Sigmoid colon (tissue), 4 donors: ENCODE measurements around the gene ACAP1.
"Not testable (repeated sequence)": the region's sequence is repeated elsewhere in the genome, so short reads cannot be mapped to it uniquely, and the experiment has no call there.

Source experiments
- POLR2A ChIP-seq, 2 donors: fragments of 450-650 bp; IDR thresholded peaks; one replicate each; pipeline ENCODE4 v1.6.1; 2016; ENCODE audit warnings: antibody characterized with exemption in 2 of 2, mild to moderate bottlenecking in 2 of 2, moderate library complexity in 2 of 2
- POLR2AphosphoS5 ChIP-seq, 4 donors: sonication (generic); formaldehyde crosslinking; IDR thresholded peaks; one replicate each; pipeline ENCODE4 v1.6.1; 2017; ENCODE audit warnings: antibody characterized with exemption in 4 of 4
- TF ChIP-seq, protein P1 (sequence below), 4 experiments: fragments of 450-650 bp in 3 of 4; fragments of 200-600 bp in 1 of 4; IDR thresholded peaks; one replicate each; pipeline ENCODE4 v1.5.1; 2016 to 2019; ENCODE audit warnings: antibody characterized with exemption in 4 of 4, mild to moderate bottlenecking in 3 of 4, moderate library complexity in 2 of 4

DNA sequence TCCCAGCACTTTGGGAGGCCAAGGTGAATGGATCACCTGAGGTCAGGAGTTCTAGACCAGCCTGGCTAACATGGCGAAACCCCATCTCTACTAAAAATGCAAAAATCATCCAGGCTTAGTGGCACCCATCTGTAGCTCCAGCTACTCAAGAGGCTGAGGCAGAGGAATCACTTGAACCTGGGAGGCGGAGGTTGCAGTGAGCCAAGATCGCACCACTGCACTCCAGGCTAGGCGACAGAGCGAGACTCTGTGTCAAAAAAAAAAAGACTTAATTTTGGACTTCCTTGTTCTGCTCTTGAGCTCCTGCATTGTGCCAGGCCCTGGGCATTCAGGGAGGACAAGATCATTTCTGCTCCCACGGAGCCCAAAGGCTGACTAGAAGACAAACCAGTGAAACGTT lies 1.3 kb downstream of the ACAP1 start:
- TF ChIP-seq POLR2A, POLR2AphosphoS5 (IDR thresholded peaks at IDR 0.05): not testable (repeated sequence)
- TF ChIP-seq, protein P1, sequence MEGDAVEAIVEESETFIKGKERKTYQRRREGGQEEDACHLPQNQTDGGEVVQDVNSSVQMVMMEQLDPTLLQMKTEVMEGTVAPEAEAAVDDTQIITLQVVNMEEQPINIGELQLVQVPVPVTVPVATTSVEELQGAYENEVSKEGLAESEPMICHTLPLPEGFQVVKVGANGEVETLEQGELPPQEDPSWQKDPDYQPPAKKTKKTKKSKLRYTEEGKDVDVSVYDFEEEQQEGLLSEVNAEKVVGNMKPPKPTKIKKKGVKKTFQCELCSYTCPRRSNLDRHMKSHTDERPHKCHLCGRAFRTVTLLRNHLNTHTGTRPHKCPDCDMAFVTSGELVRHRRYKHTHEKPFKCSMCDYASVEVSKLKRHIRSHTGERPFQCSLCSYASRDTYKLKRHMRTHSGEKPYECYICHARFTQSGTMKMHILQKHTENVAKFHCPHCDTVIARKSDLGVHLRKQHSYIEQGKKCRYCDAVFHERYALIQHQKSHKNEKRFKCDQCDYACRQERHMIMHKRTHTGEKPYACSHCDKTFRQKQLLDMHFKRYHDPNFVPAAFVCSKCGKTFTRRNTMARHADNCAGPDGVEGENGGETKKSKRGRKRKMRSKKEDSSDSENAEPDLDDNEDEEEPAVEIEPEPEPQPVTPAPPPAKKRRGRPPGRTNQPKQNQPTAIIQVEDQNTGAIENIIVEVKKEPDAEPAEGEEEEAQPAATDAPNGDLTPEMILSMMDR (IDR thresholded peaks at IDR 0.05), result not testable (repeated sequence)
